ENCODE results near the gene PIGP. TPM values are rescaled to one million over a fixed set of nuclear protein-coding genes. Genes with fewer than 3 reads are reported as not detected.

The PIGP gene
- total and polyA plus RNA-seq, 10 of the 15 experiments (the other 5 are each of a cell fraction or from before 2014, with no cell fraction given), result 17.0 to 65.0 (median 29.5) TPM

- Histone ChIP-seq H3K36me3 (ENCODE audit: control insufficient read depth in 2 of 2, insufficient read depth in 2 of 2, low read length in 1 of 2) (no peaks in the 10 kb centered on the region), H3K27ac (ENCODE audit: control insufficient read depth, insufficient read depth) (no peak overlapping the region), H3K4me1 (ENCODE audit: control insufficient read depth, insufficient read depth, low read length) (no peaks in the 10 kb centered on the region), H3K9me3 (replicated peaks; ENCODE audit: control insufficient read depth, insufficient read depth, low read length) (no peaks in the 10 kb centered on the region; the same call in 2 of the 3 replicates), H2AFZ (ENCODE audit: control insufficient read depth, low read depth, low read length) (no peak overlapping the region), H4K20me1 (ENCODE audit: control insufficient read depth, insufficient read depth) (no peaks in the 10 kb centered on the region), H3K4me2 (ENCODE audit: control insufficient read depth, insufficient read depth) (no peak overlapping the region), H3K4me3 (no peak overlapping the region), H3K79me2 (ENCODE audit: control insufficient read depth, insufficient read depth, low read length) (no peaks in the 10 kb centered on the region), H3K27me3 (replicated peaks in 1 of 2; ENCODE audit: control insufficient read depth in 2 of 2, insufficient read depth in 2 of 2, low read length in 1 of 2) (no peaks in the 10 kb centered on the region), H3K9ac (ENCODE audit: control insufficient read depth, insufficient read depth, low read length) (no peak overlapping the region)
- intact Hi-C loops (cut with micrococcal nuclease; ENCODE audit: unreplicated experiment) (no loop called here), in situ Hi-C loops (cut with MboI) (no loop called here)
- ChIA-PET CTCF (no interaction called here), RAD21 (ENCODE audit: unreplicated experiment) (no interaction called here), SMC1A (ENCODE audit: uncharacterized antibody, unreplicated experiment) (no interaction called here), POLR2A (no interaction called here)
- no TSS peak for BruUV-seq (replicated peaks)
- 93% methylated on average over 7 of the region's 7 CpGs for WGBS (ENCODE audit: insufficient coverage, insufficient replicate concordance, low lambda C conversion rate, missing lambda C conversion rate)
- FAIRE-seq (no peak), ATAC-seq (no peak), DNase-seq (ENCODE audit: low read depth, low spot score) (no peak)
- TF ChIP-seq, protein P1, sequence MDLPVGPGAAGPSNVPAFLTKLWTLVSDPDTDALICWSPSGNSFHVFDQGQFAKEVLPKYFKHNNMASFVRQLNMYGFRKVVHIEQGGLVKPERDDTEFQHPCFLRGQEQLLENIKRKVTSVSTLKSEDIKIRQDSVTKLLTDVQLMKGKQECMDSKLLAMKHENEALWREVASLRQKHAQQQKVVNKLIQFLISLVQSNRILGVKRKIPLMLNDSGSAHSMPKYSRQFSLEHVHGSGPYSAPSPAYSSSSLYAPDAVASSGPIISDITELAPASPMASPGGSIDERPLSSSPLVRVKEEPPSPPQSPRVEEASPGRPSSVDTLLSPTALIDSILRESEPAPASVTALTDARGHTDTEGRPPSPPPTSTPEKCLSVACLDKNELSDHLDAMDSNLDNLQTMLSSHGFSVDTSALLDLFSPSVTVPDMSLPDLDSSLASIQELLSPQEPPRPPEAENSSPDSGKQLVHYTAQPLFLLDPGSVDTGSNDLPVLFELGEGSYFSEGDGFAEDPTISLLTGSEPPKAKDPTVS (IDR thresholded peaks at IDR 0.05; ENCODE audit: low read depth, low read length), result no peak
- TF ChIP-seq JUNB (IDR thresholded peaks at IDR 0.05) (no peak), RB1 (IDR thresholded peaks at IDR 0.05; ENCODE audit: borderline replicate concordance) (no peak), TARDBP (IDR thresholded peaks at IDR 0.05; ENCODE audit: borderline replicate concordance) (no peak), ATF7 (IDR thresholded peaks at IDR 0.05; ENCODE audit: low read depth) (no peak), NKRF (conservative IDR thresholded peaks at IDR 0.05) (no peak), NFYA (IDR thresholded peaks at IDR 0.05; ENCODE audit: borderline replicate concordance, low read depth, low read length) (no peak)
- TF ChIP-seq, protein P2, sequence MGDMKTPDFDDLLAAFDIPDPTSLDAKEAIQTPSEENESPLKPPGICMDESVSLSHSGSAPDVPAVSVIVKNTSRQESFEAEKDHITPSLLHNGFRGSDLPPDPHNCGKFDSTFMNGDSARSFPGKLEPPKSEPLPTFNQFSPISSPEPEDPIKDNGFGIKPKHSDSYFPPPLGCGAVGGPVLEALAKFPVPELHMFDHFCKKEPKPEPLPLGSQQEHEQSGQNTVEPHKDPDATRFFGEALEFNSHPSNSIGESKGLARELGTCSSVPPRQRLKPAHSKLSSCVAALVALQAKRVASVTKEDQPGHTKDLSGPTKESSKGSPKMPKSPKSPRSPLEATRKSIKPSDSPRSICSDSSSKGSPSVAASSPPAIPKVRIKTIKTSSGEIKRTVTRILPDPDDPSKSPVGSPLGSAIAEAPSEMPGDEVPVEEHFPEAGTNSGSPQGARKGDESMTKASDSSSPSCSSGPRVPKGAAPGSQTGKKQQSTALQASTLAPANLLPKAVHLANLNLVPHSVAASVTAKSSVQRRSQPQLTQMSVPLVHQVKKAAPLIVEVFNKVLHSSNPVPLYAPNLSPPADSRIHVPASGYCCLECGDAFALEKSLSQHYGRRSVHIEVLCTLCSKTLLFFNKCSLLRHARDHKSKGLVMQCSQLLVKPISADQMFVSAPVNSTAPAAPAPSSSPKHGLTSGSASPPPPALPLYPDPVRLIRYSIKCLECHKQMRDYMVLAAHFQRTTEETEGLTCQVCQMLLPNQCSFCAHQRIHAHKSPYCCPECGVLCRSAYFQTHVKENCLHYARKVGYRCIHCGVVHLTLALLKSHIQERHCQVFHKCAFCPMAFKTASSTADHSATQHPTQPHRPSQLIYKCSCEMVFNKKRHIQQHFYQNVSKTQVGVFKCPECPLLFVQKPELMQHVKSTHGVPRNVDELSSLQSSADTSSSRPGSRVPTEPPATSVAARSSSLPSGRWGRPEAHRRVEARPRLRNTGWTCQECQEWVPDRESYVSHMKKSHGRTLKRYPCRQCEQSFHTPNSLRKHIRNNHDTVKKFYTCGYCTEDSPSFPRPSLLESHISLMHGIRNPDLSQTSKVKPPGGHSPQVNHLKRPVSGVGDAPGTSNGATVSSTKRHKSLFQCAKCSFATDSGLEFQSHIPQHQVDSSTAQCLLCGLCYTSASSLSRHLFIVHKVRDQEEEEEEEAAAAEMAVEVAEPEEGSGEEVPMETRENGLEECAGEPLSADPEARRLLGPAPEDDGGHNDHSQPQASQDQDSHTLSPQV (IDR thresholded peaks at IDR 0.05), result no peak
- TF ChIP-seq, protein P3, sequence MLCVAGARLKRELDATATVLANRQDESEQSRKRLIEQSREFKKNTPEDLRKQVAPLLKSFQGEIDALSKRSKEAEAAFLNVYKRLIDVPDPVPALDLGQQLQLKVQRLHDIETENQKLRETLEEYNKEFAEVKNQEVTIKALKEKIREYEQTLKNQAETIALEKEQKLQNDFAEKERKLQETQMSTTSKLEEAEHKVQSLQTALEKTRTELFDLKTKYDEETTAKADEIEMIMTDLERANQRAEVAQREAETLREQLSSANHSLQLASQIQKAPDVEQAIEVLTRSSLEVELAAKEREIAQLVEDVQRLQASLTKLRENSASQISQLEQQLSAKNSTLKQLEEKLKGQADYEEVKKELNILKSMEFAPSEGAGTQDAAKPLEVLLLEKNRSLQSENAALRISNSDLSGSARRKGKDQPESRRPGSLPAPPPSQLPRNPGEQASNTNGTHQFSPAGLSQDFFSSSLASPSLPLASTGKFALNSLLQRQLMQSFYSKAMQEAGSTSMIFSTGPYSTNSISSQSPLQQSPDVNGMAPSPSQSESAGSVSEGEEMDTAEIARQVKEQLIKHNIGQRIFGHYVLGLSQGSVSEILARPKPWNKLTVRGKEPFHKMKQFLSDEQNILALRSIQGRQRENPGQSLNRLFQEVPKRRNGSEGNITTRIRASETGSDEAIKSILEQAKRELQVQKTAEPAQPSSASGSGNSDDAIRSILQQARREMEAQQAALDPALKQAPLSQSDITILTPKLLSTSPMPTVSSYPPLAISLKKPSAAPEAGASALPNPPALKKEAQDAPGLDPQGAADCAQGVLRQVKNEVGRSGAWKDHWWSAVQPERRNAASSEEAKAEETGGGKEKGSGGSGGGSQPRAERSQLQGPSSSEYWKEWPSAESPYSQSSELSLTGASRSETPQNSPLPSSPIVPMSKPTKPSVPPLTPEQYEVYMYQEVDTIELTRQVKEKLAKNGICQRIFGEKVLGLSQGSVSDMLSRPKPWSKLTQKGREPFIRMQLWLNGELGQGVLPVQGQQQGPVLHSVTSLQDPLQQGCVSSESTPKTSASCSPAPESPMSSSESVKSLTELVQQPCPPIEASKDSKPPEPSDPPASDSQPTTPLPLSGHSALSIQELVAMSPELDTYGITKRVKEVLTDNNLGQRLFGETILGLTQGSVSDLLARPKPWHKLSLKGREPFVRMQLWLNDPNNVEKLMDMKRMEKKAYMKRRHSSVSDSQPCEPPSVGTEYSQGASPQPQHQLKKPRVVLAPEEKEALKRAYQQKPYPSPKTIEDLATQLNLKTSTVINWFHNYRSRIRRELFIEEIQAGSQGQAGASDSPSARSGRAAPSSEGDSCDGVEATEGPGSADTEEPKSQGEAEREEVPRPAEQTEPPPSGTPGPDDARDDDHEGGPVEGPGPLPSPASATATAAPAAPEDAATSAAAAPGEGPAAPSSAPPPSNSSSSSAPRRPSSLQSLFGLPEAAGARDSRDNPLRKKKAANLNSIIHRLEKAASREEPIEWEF (IDR thresholded peaks at IDR 0.05; ENCODE audit: insufficient replicate concordance, low read depth, low read length), result no peak
These were observed 15.3 kb downstream of the PIGP start for GRCh38 chr21:37057614-37058013.
